Measurements from ENCODE around the gene DNAL1. TPM values are rescaled to one million over a fixed set of nuclear protein-coding genes. Genes with fewer than 3 reads are reported as not detected.
A peak's percentile ranks its signal among the peaks of the same experiment; 100 is the strongest.

The DNAL1 gene
- total and polyA plus RNA-seq, 10 of the 15 experiments (the other 5 are each of a cell fraction or from before 2014, with no cell fraction given), result 2.4 to 18.2 (median 7.4) TPM

DNA sequence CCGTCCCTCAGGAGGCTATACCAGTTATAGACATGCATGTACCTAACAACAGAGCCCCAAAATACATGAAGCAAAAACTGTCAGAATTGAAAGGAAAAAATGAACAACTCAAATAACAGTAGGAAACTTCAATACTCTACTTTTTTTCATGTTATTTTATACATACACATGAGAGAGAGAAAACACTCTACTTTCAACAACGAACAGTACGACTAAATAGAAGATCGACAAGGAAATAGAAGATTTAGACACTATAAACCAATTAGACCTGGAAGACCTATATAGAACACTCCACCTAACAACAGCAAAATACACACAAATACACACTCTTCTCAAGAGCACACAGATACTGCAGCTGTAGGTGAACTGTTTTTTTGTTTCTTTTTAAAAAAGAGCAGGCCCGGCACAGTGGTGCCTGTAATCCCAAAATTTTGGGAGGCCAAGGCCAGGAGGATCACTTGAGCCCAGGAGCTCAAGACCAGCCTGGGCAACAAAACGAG, 104.1 kb downstream of the DNAL1 start:
- Histone ChIP-seq H3K27me3 (replicated peaks in 1 of 2; ENCODE audit: control insufficient read depth in 2 of 2, insufficient read depth in 2 of 2, low read length in 1 of 2) (no peaks in the 10 kb centered on the region), H3K27ac (ENCODE audit: control insufficient read depth, insufficient read depth) (no peak overlapping the region), H4K20me1 (ENCODE audit: control insufficient read depth, insufficient read depth) (peaks cover 42% of the 10 kb centered on the region), H3K9me3 (replicated peaks; ENCODE audit: control insufficient read depth, insufficient read depth, low read length) (no peaks in the 10 kb centered on the region), H3K79me2 (ENCODE audit: control insufficient read depth, insufficient read depth, low read length) (peaks cover 100% of the 10 kb centered on the region), H3K4me3 (no peak overlapping the region), H3K4me1 (ENCODE audit: control insufficient read depth, insufficient read depth, low read length) (peaks cover 90% of the 10 kb centered on the region), H3K4me2 (ENCODE audit: control insufficient read depth, insufficient read depth) (no peak overlapping the region), H2AFZ (ENCODE audit: control insufficient read depth, low read depth, low read length) (no peak overlapping the region), H3K36me3 (ENCODE audit: control insufficient read depth in 2 of 2, insufficient read depth in 2 of 2, low read length in 1 of 2) (peaks cover 12 to 16% of the 10 kb centered on the region in 2 experiments), H3K9ac (ENCODE audit: control insufficient read depth, insufficient read depth, low read length) (no peak overlapping the region)
- SMC1A ChIA-PET (ENCODE audit: uncharacterized antibody, unreplicated experiment), result interaction anchor here (0.6 to 14.6 kb wide), 10 partner anchors 18 to 81 kb away, joined by 3 to 214 read pairs (median 5); no protein-coding TSS in a partner anchor
- no peak for DNase-seq (ENCODE audit: low read depth, low spot score)
- POLR2A ChIA-PET, result interaction anchor here (0.6 to 1.3 kb wide), 8 partner anchors 11 to 240 kb away, joined by 3 to 7 read pairs (median 4); no protein-coding TSS in a partner anchor
- CTCF ChIA-PET, result interaction anchor here (0.7 to 21.0 kb wide), 4 partner anchors 9 to 74 kb away, joined by 3 to 288 read pairs (median 5); no protein-coding TSS in a partner anchor
- 71% methylated on average over 6 of the region's 6 CpGs for WGBS (ENCODE audit: insufficient coverage, insufficient replicate concordance, low lambda C conversion rate, missing lambda C conversion rate)
- ATAC-seq, result no peak
- TF ChIP-seq, protein P1, sequence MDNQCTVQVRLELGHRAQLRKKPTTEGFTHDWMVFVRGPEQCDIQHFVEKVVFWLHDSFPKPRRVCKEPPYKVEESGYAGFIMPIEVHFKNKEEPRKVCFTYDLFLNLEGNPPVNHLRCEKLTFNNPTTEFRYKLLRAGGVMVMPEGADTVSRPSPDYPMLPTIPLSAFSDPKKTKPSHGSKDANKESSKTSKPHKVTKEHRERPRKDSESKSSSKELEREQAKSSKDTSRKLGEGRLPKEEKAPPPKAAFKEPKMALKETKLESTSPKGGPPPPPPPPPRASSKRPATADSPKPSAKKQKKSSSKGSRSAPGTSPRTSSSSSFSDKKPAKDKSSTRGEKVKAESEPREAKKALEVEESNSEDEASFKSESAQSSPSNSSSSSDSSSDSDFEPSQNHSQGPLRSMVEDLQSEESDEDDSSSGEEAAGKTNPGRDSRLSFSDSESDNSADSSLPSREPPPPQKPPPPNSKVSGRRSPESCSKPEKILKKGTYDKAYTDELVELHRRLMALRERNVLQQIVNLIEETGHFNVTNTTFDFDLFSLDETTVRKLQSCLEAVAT (IDR thresholded peaks at IDR 0.05), result peak; percentile 73; the same call in 1 of the 2 replicates
- TF ChIP-seq BCL11A (IDR thresholded peaks at IDR 0.05; ENCODE audit: low read depth, low read length) (no peak), HDAC6 (IDR thresholded peaks at IDR 0.05; ENCODE audit: unreplicated experiment) (no peak), SMAD1 (IDR thresholded peaks at IDR 0.05; ENCODE audit: low read depth, partially characterized antibody) (no peak)
- TF ChIP-seq, protein P2, sequence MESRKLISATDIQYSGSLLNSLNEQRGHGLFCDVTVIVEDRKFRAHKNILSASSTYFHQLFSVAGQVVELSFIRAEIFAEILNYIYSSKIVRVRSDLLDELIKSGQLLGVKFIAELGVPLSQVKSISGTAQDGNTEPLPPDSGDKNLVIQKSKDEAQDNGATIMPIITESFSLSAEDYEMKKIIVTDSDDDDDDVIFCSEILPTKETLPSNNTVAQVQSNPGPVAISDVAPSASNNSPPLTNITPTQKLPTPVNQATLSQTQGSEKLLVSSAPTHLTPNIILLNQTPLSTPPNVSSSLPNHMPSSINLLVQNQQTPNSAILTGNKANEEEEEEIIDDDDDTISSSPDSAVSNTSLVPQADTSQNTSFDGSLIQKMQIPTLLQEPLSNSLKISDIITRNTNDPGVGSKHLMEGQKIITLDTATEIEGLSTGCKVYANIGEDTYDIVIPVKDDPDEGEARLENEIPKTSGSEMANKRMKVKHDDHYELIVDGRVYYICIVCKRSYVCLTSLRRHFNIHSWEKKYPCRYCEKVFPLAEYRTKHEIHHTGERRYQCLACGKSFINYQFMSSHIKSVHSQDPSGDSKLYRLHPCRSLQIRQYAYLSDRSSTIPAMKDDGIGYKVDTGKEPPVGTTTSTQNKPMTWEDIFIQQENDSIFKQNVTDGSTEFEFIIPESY (IDR thresholded peaks at IDR 0.05), result no peak
- intact Hi-C loops (cut with micrococcal nuclease; ENCODE audit: unreplicated experiment), result no loop called here
- FAIRE-seq, result no peak
- BruUV-seq (replicated peaks), result no TSS peak
- in situ Hi-C loops (cut with MboI), result loop anchor here (25.0 kb wide), 1 partner anchor 288 kb away; no protein-coding TSS in a partner anchor
- RAD21 ChIA-PET (ENCODE audit: unreplicated experiment), result interaction anchor here (1.5 to 25.6 kb wide), 4 partner anchors 20 to 81 kb away, joined by 3 to 710 read pairs (median 4); no protein-coding TSS in a partner anchor

Data from GM12878 (cell line).